K562 (cell line): ENCODE measurements around the gene RYR1.

Source experiments
- NFE2L1 ChIP-seq: fragments of 450-650 bp; IDR thresholded peaks from 2 replicates; pipeline ENCODE4 v1.6.1; 2016; ENCODE audit warnings: missing genetic modification characterization, low read depth, mild to moderate bottlenecking, missing compliant biosample characterization, moderate library complexity, borderline replicate concordance
- RAD21 ChIP-seq, 2 experiments: fragments of 250-450 bp in 1 of 2; fragments of 450-650 bp in 1 of 2; sonication (Bioruptor Pico) in 1 of 2; formaldehyde crosslinking in 1 of 2; IDR thresholded peaks in 1 of 2; conservative IDR thresholded peaks in 1 of 2; 2 replicates each; pipeline versions ENCODE4 v1.4.0 to v1.8.0; 2020 to 2022; ENCODE audit warnings: mild to moderate bottlenecking in 2 of 2, moderate library complexity in 1 of 2
- ZNF77 ChIP-seq: fragments of 250-450 bp; sonication (Bioruptor Pico); IDR thresholded peaks from 2 replicates; pipeline ENCODE4 v1.5.0; 2020

- TF ChIP-seq NFE2L1 (tag) (no peak), RAD21 (CRISPR knock-in tag; conservative IDR thresholded peaks at IDR 0.05 in 1 of 2, IDR thresholded peaks at IDR 0.05 in 1 of 2) (no peak), ZNF77 (no peak)
These were observed 4.4 kb downstream of the RYR1 start for GRCh38 chr19:38437917-38438316.
